Mammary epithelial cell (primary cell): ENCODE measurements around the gene STARD13.

Experiments used
- EZH2 ChIP-seq: IDR thresholded peaks from 2 replicates; pipeline ENCODE4 v1.6.1; 2012; ENCODE audit warnings: low read length, inconsistent platforms, borderline replicate concordance
- TF ChIP-seq, protein P1 (sequence below), 2 donors: IDR thresholded peaks in 1 of 2; conservative IDR thresholded peaks in 1 of 2; 2 replicates each; pipeline ENCODE4 v1.5.1; 2011 to 2012; ENCODE audit warnings: inconsistent platforms in 2 of 2, low read length in 2 of 2, mild to moderate bottlenecking in 2 of 2, control low read depth in 1 of 2, low read depth in 1 of 2; ENCODE audit not compliant: insufficient read depth in 1 of 2; ENCODE audit errors: extremely low read depth in 1 of 2

DNA sequence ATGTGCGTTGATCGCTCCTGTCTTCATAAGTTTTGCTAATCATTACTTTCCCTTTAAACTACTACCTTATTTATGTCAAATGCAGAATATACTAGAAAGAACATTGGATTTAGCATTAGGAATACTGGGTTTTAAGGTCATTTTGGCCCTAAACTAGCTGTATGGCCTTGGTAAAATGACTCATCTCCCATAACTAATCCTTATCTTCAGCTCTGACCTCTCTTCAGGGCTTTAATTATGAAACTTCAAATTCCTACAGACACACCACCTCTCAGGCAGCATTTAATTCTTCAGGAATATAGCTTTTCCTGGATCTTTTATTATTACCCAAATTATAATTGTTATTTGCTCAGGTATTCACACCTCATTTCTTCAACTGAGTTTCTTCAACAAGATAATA, 121.2 kb downstream of the STARD13 start:
- TF ChIP-seq EZH2: no peak
- TF ChIP-seq, protein P1, sequence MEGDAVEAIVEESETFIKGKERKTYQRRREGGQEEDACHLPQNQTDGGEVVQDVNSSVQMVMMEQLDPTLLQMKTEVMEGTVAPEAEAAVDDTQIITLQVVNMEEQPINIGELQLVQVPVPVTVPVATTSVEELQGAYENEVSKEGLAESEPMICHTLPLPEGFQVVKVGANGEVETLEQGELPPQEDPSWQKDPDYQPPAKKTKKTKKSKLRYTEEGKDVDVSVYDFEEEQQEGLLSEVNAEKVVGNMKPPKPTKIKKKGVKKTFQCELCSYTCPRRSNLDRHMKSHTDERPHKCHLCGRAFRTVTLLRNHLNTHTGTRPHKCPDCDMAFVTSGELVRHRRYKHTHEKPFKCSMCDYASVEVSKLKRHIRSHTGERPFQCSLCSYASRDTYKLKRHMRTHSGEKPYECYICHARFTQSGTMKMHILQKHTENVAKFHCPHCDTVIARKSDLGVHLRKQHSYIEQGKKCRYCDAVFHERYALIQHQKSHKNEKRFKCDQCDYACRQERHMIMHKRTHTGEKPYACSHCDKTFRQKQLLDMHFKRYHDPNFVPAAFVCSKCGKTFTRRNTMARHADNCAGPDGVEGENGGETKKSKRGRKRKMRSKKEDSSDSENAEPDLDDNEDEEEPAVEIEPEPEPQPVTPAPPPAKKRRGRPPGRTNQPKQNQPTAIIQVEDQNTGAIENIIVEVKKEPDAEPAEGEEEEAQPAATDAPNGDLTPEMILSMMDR (conservative IDR thresholded peaks at IDR 0.05 in 1 of 2, IDR thresholded peaks at IDR 0.05 in 1 of 2; ENCODE audit: extremely low read depth in 1 of 2, insufficient read depth in 1 of 2, low read depth in 1 of 2, low read length in 2 of 2): no peak
